ENCODE measurements around the gene TNNI3K.

The TNNI3K gene

DNA sequence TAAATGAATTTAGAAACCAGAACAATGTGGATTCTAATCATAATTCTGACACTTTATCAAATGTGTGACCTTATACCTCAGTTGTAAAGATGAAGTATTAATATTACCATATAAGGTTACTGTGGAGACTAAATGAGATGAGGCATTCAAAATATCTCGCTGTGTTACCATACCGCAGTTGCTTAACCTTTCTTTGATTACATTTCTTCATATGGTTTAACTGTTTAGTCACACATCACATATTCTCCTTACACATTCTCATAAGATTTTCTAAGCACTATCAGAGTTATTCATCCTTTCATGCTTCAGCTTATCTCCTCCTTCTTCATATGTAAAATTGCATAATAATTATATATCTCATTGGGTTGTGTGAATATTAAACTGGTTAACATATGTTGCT, 188.3 kb downstream of the TNNI3K start:
- DNase-seq, result no peak
- in situ Hi-C loops (cut with MboI; ENCODE audit: low pct_unique_long_range_greater_than_20kb, low sequenced_read_pairs), result no loop called here

DNA sequence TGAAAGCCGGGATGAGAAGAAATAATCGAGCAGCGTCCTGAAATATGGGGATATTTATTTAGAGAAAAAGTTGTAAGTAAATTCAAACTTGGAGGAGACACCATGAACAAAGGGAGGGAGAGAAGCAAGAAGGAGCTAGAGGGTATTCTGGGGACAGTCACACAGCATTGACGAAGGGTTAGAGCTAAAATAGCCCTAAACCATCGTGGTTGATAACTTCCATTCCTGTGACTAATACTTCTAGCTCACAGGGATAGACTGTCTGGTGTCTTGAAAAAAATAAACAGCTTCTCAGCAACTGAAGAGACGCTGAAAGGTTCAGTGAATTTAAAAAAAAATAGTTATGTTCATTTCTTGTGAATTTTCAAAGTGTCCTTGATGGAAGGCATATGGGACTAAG, 190.5 kb downstream of the TNNI3K start:
- in situ Hi-C loops (cut with MboI; ENCODE audit: low pct_unique_long_range_greater_than_20kb, low sequenced_read_pairs), result no loop called here
- no peak for DNase-seq

DNA sequence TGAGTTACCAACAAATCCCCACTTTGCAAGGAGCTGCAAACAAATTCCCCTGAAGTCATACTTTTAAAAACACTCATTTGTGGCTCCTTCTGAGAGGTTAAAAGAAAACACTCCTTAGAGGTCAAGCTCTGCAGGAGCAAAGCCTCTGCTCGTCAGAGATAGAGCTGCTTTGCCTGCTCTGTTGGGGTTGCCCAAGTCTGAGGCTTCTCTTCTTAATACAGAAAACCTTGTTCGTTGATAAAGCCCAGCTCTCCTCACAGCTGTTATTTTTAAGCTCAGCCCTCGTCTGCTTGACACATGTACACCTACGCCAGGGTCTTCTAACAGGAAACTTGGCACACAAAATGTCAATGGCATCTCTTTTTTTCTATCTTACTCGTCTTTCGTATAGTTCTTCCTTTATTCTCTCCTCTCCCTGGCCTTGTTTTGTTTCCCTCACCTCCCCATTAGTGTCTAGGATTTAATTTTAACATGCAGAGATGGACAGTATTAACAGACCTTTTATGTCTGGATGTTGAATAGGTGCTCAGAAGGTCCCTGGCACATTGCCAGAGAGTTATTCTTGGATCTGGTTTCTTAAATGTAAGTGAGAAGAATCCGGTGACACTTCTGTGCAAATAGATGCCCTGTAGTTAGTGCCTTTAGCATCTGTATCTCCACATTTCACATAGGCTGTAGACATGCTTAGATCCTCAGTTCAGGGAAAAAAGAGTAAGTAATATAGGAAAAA, 191.2 kb downstream of the TNNI3K start:
- in situ Hi-C loops (cut with MboI; ENCODE audit: low pct_unique_long_range_greater_than_20kb, low sequenced_read_pairs), result no loop called here
- DNase-seq, result no peak

DNA sequence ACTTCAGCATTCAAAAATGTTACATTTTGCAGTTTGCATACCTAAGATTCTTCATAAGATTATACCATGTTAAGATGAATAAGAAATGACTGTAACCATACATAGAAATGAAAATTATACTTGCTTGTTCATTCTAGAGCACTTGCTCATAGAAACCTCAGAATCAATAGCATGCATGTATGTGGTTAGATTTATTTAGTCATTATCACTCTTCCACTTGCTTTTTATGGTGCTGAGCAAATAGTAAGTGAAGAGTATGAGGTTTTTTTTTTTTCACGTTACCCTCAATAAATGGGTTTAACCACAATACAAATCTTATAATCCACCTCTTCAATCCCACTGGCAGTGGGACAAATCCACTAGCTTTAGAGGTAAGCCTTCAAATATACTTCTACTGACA, 192.5 kb downstream of the TNNI3K start:
- in situ Hi-C loops (cut with MboI; ENCODE audit: low pct_unique_long_range_greater_than_20kb, low sequenced_read_pairs), result no loop called here
- DNase-seq, result no peak

DNA sequence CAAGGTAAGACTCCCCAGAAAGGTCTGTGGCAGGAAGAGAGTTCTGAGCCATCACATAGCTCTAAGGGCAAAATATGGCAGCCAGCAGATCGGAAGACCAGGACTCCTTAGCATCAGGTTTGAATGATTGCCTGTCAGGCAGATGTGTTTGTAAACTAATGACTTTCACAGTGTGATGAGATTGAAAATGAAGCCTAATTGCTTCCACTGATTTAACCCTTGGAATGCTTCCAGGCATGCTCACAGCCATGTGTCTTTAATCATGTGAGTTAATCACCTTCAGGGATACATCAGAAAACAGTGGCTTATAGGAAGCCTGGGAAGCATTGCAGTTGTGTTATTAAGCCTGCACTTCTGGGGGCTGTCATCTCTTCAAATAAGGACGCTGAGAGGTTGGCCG, 194.4 kb downstream of the TNNI3K start:
- no peak for DNase-seq
- in situ Hi-C loops (cut with MboI; ENCODE audit: low pct_unique_long_range_greater_than_20kb, low sequenced_read_pairs), result no loop called here

DNA sequence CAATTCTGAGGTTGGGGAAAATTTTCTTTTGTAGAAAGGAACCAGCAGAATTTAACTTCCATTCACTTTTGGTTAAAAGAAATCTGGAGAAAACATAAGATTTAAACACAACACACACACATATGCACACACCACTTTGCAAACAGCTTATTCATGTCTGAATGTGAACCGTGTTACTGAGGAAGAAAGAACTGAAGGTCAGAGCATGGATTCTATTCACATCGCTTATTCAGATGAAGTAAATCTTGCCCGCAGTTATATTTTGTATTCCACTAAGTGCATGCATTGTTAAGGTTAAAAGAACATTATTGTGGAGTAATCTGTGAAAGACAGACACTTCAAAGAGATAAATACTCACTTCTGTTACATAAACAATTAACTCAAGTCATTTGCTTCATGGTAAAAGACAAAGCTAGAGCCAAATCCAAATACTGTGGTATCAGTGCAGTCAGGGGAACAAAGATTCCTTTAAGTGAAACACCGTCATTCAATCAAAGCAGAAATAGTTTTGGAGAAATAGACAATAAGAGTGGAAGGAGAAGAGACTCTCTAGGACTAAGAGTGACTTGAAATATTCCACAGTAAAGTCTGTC, 195.3 kb downstream of the TNNI3K start:
- in situ Hi-C loops (cut with MboI; ENCODE audit: low pct_unique_long_range_greater_than_20kb, low sequenced_read_pairs), result no loop called here
- DNase-seq, result no peak

DNA sequence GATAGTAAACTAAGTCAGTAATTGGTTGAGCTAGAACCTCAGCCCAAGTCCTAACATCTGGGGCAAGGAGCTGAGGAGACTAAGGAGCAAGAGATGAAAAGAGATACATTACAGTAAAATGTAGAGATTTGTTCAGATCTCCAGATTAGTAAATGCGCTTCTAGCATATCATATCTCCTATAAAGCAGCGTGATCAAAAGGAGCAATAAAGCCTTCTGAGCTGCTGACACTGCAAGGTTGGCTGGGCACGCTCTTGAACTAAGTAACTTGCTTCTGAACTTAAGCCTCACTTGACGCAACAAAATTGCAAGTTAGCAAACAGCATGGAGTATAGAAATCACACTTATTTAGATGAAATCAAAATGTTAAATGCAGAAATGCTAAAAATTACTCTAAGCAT, 196.3 kb downstream of the TNNI3K start:
- in situ Hi-C loops (cut with MboI; ENCODE audit: low pct_unique_long_range_greater_than_20kb, low sequenced_read_pairs), result no loop called here
- DNase-seq, result no peak

DNA sequence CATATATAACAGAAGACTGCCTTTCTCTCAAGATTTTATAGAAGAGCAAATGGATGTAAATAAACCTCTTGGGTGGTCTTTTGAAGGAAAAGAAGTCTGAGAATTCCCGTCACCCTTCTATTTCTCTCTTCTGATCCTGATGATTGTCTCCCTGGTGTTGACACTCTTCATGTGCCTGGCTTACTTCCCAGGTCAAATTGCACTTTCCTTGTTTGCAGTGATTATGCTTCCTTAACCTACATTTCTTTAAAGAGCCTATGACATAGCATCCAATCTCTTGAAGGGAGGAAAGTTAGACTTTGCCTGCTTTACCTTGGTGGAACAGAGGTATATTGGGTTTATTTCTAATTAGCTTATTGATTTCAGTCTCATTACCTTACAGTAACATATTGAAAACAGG, 197.1 kb downstream of the TNNI3K start:
- in situ Hi-C loops (cut with MboI; ENCODE audit: low pct_unique_long_range_greater_than_20kb, low sequenced_read_pairs), result no loop called here
- no peak for DNase-seq

DNA sequence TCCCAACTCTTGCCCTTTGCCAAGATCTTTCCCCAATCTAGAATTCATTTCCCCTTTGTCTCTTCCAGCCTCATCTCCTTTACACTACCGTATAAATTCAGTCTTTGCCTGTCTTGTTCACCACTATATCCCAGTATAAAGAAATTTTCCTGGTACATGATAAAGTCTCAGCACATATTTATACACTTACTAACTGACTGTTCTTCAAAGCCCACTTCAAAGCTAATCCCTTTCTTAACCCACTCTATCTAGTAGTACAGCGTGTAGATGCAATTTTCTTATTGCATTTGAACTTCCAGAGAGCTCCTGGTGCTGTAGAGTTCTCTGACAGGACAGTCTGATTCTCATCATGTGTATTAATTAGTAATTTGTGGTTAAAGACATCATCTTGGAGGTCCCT, 199.1 kb downstream of the TNNI3K start:
- in situ Hi-C loops (cut with MboI; ENCODE audit: low pct_unique_long_range_greater_than_20kb, low sequenced_read_pairs), result no loop called here
- no peak for DNase-seq

DNA sequence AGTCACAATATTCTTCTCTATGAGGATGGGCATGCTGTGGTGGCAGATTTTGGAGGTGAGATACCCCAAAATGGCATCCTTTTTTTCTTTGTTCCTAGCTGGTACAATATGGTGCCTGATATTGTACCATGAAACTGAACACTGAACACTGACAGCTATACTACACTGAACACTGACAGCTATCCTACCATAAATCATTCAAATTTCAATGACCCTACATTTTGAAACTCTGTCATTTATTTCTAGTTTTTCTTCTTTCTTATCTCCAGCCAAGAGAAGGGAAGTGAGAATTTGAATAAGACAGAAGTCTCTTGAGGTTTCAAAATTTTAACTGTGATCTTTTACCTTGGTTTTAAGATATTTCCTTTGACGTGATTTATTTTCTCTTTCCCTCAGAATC, 200.9 kb downstream of the TNNI3K start:
- DNase-seq, result no peak
- in situ Hi-C loops (cut with MboI; ENCODE audit: low pct_unique_long_range_greater_than_20kb, low sequenced_read_pairs), result no loop called here

DNA sequence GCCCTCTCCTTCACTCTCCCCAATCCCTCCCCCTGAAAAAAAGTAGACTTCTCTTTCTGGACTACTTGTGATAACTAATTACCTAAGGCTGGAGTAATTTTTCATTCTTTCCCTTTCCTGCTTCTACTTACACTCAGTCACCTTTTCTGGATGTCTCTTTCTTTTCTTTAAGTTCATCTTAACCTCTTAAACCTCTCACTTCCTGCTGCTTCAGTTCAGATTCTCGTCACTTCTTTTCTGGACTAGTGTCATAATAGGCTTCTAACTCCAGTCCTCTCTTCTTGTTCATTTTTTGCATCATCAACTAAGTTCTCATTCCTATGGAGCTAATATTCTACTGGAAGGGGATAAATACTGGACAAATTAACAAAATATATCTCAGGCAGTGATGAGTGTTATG, 201.8 kb downstream of the TNNI3K start:
- no peak for DNase-seq
- in situ Hi-C loops (cut with MboI; ENCODE audit: low pct_unique_long_range_greater_than_20kb, low sequenced_read_pairs), result no loop called here

DNA sequence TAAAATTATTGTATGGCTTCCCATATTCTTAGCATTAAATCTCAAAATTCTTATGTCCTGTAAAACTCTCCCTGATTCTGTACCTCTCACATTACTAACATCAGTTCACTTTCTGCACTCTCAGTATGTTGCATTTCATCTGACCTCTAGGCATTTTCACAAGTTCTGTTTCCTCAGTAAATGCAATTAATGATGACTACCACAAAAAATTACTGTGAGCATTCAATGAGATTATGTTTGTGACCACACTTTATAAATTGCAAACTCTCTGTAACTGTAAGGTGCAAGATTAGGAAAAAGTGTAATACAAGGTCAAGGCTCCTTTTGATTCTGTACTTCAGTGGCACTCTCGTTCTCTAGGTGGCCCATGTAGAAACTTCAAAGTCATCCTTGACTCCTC, 216.8 kb downstream of the TNNI3K start:
- DNase-seq, result no peak
- in situ Hi-C loops (cut with MboI; ENCODE audit: low pct_unique_long_range_greater_than_20kb, low sequenced_read_pairs), result no loop called here

DNA sequence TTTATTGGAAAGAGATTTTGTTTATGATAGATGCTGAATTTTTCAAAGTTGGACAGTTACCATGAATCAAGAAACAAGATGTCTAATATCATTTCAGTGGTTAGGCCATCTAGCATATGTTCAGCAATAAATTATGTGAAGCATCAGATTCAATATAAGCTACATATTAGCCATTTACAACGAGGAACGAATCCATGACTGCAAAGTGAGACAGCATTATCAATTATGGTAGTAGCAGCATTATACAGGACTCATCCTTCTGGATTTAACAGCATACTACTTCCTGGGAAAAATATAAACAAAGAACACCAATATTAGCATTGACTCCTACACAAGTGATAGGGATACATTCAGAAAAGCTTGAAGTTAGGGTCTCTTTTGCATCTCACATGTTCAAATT, 218.1 kb downstream of the TNNI3K start:
- in situ Hi-C loops (cut with MboI; ENCODE audit: low pct_unique_long_range_greater_than_20kb, low sequenced_read_pairs), result no loop called here
- no peak for DNase-seq

DNA sequence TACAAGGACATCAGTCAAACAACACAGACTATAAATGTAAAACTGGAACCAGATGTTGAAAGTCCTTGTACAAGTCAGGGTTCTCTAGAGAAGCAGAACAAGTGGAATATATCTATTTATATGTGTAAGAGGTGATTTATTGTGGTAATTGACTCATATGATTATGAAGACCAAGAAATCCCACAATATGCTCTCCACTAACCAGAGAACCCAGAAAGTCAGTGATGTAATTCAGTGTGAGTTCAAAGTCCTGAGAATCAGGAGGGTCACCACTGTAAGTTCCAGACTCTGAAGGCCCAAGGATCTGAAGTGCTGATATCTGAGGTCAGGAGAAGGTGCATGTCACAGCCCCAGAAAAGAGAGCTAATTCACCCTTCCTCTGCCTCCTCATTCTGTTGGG, 220.2 kb downstream of the TNNI3K start:
- DNase-seq, result no peak
- in situ Hi-C loops (cut with MboI; ENCODE audit: low pct_unique_long_range_greater_than_20kb, low sequenced_read_pairs), result no loop called here

DNA sequence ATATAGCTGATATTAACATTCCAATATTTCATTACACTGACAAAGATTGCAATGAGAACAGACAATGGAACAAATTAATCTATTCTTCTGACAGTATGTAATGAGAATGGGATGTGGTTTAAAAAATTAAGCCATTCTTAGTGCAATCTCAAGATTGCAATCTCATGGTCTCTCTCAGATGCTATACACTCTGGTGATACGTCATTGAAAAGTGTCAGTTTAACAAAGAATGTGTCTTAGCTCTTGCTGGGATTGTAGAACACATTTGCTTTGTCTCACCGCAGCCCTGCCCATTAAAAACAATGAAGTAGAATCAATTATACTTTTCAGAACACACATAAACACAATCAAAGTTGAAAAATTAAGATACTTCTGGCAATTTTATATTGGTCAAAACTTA, 222.1 kb downstream of the TNNI3K start:
- no peak for DNase-seq
- in situ Hi-C loops (cut with MboI; ENCODE audit: low pct_unique_long_range_greater_than_20kb, low sequenced_read_pairs), result no loop called here

DNA sequence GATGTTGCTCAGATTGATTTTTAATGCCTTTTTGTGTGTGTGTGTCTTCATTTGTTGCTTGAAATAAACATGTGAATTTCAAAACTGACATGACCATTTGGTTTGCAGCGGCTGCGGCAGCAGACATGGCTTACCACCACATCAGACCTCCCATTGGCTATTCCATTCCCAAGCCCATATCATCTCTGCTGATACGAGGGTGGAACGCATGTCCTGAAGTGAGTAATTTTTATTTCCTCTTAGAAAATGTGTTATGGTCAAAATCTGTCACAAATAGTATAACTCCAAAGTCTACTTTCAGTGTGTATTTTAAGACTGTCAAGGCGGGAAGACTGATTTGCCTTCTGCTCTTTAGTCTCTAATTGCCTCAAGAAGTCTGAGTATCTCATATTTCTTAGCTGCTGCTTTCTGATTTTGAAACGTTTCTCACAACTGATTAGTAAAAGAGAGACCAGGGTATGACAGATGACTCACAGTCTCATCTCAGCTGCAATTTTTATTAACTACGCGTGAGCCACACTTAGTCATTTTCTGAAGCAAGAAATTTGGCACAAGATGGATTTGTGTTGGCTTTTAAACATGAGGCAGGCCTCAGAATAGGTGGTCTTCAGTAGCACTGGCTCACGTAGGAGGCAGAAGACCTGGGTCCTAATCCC, 228.3 kb downstream of the TNNI3K start:
- in situ Hi-C loops (cut with MboI; ENCODE audit: low pct_unique_long_range_greater_than_20kb, low sequenced_read_pairs), result no loop called here
- DNase-seq, result no peak

DNA sequence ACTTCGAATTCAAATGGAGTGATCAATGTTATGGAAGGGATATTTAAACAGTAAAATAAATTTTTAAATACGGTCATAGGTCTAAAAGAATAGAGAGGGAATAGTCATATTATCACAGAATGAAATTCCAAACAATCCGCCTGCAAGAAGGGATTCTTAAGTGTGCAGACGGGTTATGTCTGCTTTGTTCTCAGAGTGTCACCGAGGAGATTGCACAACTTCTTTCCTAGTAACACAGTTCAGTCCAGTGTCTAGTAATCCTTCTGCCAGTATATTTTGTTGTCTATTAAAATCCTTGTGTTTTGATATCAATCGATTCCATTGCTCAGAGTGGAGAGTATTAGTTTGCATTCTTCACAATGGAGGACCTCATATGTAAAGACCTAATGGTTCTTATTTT, 228.8 kb downstream of the TNNI3K start:
- in situ Hi-C loops (cut with MboI; ENCODE audit: low pct_unique_long_range_greater_than_20kb, low sequenced_read_pairs), result no loop called here
- no peak for DNase-seq

DNA sequence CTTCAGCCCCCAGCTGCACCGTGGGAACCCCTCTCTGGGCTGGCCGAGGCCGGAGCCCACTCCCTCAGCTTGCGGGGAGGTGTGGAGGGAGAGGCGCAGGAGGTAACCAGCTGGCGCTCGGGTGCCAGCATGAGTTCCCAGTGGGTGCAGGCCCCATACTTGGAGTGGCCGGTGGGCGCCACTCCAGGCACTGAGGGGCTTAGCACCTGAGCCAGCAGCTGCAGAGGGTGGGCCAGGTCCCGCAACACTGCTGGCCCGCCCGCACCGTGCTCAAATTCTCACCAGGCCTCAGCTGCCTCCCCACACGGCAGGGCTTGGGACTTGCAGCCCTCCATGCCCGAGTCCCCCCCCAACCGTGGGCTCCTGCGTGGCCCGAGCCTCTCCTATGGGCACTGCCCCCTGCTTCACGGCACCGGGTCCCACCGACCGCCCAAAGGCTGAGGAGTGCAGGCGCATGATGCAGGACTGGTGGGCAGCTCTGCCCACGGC, 230.1 kb downstream of the TNNI3K start:
- in situ Hi-C loops (cut with MboI; ENCODE audit: low pct_unique_long_range_greater_than_20kb, low sequenced_read_pairs), result no loop called here
- no peak for DNase-seq

DNA sequence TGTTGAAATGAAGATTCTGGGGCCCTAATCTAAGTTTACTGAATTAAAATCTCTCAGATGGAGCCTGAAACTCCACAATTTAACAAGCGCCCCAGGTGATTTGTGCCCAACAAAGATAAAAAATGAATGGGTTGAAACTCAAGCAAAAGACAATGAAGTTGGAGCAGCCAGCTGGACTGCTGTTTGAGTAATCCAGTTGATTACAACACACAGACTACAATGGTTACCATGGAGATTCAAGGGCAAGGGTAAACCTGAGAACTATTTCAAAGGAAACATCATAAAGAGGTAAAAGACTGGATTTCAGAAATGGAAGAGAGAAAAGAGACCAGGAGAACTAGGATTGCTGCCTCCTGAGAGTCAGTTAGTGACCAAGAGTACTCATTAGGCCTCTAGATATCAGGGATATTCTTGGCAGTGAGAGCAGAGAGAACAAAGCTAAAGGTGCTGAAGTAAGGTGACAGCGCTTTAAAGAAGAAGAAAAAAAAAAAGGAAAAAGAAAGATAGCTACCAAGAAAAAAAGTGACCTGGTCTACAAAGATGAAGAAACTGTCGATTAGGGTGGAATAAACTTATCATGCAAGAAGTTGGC, 232.7 kb downstream of the TNNI3K start:
- in situ Hi-C loops (cut with MboI; ENCODE audit: low pct_unique_long_range_greater_than_20kb, low sequenced_read_pairs), result no loop called here
- DNase-seq, result no peak

DNA sequence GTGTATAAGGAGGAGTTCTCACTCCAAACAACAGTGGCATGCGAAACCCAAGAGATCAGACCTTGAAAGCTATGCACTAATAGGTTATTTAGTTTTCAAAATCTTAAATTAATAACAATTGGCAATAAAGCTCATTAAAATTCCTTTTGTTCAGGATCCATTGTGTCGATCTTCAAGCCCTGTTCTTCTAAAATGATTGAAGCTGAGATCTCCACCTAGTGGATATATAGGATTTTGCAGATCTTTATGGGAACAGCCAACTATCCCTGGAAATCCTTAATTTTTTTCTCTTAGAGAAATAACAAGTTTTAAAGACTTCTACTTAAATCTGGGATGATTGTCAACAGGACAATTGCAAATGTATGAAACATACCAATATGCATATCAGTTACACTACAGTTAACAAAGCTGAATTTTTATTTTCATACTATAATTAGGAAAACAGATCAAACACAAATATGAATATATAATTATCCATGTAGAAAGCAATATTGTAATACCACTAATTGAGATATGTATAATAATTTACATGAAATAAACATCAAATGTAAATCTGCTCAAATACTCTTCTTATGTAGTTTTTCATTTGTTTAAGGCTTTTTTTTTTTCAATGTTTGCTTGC, 233.9 kb downstream of the TNNI3K start:
- DNase-seq, result peak; percentile 49
- in situ Hi-C loops (cut with MboI; ENCODE audit: low pct_unique_long_range_greater_than_20kb, low sequenced_read_pairs), result no loop called here
